Midbrain (tissue), 1 donor: Measurements from ENCODE around the gene HES5.
"Not testable (repeated sequence)": the region's sequence is repeated elsewhere in the genome, so short reads cannot be mapped to it uniquely, and the experiment has no call there.

Experiments used
- DNase-seq: peaks from one replicate; lab custom pipeline; 2025; lab: John Stamatoyannopoulos, UW

Gene HES5

GRCh38 chr1:2560299-2561073 is 30.4 kb upstream of the HES5 start:
- no peak for DNase-seq

DNA sequence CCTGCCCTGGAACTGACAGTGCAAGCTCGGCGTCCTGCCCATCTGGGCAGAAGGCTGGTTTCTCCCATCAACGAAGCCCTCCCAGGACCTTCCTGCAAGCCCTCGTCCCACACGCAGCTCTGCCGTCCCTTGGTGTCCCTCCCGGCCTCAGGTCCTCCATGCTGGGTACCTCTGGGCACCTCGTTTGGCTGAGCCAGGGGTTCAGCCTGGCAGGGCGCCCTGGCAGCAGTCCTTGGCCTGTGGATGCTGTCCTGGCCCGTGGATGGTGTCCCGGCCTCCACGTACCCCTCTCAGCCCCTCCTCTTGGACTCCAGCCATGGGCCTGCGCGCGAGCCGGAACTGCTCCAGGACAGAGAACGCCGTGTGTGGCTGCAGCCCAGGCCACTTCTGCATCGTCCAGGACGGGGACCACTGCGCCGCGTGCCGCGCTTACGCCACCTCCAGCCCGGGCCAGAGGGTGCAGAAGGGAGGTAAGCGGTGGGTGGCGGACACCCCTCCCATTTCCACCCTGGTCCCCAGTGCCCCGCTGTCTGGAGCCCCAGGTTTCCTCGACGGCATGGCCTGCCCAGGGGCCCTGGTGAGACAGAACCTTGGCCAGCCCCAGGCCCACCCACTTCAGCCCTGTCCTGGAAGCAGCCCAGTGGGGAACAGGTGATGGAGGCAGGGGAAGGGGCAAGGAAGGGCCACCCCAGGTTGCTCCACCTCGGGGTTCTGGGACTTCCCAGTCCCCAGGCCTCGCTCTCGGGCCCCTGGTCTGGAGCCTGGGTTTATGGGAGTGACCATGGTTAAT is 29.6 kb upstream of the HES5 start:
- DNase-seq, result no peak

DNA sequence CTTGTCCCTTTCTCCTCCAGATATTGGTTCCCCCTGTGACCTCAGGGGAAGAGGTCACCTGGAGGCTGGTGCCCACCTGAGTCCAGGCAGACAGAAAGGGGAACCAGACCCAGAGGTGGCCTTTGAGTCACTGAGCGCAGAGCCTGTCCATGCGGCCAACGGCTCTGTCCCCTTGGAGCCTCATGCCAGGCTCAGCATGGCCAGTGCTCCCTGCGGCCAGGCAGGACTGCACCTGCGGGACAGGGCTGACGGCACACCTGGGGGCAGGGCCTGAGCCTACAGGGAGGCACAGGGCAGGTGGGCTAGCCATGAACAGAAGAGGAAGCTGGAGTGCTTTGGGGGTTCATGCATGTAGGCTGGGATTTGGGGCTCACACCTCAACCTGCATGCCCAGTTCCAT is 28.8 kb upstream of the HES5 start:
- DNase-seq, result no peak

DNA sequence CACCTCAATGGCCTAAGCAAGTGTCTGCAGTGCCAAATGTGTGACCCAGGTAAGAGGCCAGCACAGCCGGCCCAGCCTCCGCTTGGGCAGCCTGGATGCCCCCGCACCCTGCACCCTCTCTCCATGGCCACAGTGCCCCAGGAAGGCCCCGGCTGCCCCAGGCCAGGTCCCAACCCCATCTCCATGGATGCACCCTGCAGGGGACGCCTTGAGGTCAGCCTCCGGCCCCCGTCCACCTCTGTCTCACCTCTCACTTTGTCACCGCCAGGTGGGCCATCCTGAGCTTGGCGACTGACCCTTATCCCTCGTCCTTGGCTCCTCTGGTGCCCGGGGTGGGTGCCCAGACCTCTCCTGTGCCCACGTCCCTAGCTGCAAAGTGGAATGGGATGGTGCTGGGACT is 28.4 kb upstream of the HES5 start:
- no peak for DNase-seq

DNA sequence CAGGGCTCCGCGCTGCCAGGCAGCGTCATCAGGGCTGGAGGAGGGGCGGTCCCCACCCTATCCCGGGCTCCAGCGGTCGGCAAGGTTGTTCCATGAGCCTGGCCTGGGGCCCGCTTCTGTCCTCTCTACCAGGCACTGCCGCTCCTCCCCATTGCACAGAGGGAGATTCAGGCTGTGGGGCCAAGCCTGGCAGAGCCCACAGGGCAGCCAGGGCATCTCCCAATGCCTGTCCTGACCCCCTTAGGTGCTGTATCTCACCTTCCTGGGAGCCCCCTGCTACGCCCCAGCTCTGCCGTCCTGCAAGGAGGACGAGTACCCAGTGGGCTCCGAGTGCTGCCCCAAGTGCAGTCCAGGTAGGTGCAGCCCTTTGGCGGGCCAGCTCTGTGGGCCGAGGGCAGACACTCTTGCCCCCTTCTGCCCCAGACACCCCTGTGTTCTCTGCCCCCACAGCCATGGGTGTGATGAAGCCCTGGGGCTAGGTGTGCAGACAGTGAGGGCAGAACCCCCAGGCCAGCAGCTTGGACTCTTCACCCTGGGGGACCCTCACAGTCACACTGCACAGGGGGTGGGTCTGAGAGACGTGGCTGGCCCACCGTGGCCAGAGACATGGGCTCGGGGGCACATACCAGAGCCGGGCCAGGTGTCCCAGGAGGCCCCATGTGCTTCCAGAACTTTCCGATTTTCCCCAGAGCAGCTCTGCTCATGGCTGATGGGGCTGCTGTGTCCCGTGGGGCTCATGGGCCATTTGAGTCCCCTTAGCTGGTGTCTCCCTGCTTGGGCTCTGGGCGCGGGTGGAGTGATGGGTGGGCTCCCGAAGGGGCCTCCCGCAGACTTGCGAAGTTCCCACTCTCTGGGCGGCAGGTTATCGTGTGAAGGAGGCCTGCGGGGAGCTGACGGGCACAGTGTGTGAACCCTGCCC is 27.7 kb upstream of the HES5 start:
- no peak for DNase-seq

DNA sequence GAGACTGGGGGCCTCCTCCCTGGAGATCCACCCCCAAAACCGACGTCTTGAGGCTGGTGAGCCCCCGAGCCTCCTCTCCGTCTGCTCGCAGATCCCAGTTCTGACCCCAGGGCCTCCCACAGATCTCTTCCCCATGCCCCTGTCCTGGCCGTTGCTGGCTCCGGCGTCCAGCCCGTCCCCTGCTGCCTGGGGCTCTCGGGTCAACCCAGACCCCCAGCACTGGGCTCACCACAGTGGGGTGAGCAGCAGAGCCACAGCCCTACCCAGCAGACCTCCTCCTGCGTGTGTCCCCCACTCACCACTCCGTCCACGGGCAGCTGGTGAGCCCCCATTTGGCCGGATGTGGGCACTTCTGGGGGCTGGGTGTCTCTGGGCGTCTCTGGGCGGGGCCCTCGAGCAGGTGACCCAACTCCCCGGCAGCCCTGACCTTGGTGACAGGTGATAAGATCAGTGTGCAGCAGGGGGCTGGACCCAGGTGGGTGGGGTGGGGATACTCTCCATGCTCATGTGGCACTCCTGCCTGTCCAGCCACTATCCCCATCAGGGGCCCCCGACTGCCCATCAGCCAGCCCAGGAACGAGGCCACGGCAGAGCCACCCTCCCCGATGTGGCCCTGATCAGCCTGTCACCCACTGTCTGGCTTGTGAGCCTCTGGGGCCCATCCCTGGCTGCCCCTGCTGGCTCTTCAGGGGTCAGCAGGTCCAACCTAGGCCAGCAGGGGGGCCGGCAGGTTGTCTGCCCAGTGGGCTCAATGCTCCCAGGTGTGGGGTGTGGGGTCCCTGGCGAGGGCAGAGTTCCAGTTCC is 26.8 kb upstream of the HES5 start:
- no peak for DNase-seq

DNA sequence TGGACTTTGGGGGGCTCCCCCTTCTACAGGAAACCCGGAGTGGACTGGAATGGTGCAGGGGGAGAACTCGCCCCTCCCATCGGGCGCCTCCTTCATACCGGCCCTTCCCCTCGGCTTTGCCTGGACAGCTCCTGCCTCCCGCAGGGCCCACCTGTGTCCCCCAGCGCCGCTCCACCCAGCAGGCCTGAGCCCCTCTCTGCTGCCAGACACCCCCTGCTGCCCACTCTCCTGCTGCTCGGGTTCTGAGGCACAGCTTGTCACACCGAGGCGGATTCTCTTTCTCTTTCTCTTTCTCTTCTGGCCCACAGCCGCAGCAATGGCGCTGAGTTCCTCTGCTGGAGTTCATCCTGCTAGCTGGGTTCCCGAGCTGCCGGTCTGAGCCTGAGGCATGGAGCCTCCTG is 26.2 kb upstream of the HES5 start, which contains the start of gene TNFRSF14:
Gene TNFRSF14, plus strand, starts transcription at position 95 of the 401 bp plus-strand sequence. Its CDS starts 294 bp downstream, at position 389.
- no peak for DNase-seq

DNA sequence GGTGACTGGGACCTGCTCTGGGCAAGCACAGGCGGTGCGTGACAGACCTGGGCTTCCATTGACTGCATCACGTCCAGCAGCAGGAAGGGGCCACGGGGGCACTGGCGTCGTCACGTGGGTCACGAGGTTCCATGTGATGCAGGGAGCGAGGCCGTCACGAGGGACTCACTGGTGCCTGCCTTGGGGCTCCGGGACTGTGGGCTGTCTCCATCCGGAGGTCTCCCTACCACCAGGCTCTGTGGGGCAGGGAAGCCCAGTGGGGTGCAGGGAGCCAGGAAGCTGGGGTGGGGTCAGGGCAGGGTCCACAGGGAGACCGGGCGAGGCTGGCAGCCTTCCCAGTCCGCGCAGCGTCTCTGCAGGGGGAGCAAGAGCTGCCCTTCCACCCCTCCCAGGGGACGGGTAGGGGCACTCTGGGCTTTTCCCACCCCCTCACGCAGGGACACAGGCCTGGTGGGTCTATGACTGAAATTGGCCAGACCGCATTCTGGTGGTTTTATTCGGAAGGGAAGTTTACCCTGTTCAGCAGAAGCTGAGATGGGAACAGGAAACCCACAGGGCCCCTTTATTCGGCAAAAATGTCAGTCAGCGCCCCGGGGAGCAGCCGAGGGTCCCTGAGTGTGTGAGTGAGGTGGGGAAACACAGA is 25.7 kb upstream of the HES5 start:
- DNase-seq, result peak; percentile 28

GRCh38 chr1:2554621-2555387 is 24.7 kb upstream of the HES5 start:
- no peak for DNase-seq

DNA sequence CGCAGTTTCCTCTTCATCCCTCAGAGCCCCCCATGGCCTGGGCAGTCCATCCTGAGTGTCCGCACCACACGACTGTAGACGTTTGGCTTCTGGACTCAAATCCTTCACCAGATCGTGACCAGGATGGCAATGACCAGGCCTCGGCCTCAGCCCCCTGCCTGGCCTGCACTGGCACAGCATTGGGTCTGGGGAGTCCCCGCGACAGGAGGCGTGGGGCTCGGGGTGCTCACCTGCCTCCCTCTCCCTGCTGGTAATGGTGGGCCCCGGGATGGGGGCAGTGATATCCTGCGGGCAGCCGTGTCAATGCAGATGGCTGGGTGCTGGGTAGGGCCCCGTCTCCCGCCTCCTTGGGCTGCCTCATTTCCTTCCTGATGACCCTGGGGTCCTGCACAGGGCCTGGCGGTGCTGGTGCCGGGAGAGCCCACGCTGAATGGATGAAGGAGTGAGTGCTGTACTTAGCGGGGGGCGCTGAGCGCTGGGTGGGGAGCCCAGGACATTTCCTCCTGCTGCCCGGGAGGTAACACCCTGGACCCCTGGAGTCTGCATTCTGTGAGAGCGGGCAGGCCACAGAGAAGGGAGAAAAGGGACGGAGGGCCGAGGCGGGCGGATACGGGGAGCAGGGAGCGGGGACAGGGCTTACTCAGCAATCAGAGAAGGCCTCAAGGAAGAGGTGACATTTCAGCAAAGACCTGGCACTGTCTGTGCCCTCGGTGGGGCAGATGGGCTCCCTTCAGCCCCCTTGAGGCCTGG is 24.0 kb upstream of the HES5 start:
- DNase-seq, result no peak

DNA sequence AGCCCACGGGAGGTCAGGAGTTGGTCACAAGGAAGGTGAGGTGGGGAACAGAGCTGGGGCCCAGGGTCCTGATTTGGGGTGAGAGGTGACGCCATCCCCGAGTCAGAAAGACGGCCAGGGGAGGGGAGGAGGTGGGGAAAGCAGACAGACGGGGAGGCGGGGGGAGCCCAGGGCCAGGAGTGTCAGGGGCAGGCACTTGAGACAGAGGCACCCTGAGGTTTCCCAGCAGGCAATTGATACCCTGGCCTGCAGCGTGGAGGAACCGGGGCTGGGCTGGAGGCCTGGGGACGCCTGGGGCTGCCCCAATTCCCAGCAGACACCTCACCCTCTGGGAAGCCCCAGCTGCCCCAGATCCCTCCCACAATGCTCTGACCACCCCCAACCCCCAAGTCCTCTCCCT is 23.0 kb upstream of the HES5 start:
- not testable (repeated sequence) for DNase-seq

GRCh38 chr1:2552189-2552588 is 22.1 kb upstream of the HES5 start:
- no peak for DNase-seq

DNA sequence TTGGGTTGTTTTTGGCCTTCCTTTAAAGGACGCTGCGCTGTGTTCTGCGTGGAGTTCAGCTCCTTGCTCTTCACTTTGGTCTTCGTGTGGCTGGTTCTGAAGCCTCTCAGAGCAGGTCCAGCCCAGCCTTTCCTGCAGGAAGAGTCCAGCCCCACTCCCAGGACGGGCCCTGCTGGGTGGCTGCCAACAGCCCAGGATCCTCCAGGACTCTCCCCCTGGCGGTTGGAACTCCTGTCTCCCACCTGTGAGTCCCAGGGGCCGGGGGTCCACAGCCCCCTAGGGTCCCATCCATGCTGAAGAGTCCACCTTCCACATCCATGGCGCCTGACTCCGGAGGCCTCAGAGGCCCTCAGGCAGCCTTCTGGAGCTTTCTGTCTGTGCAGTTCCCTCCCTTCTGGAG is 21.5 kb upstream of the HES5 start:
- DNase-seq, result not testable (repeated sequence)

DNA sequence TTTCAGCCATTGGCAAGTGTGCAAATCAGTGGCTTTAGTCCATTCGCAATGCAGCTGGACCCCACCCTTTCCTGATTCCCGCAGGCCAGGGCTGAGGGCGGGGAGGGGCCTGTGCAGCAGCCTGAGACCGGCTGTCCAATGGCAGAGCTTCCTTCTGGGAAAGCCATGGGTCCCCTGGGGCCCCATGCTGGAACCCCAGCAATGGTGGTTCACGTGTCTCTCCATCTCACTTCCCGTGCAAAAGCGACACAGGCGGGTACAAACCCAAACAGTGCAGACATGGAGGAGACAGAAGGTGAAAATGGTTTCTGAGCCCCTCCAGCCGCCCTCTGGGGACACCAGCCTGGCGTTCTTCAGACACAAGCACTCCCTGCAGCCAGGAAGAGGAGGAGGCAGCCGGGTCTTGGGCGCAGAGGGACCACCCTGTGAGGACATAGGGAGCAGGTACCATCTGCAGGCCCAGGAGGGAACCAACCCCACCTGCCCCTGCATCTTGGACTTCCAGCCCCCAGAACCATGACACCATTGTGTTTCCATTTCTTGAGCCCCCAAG is 20.3 kb upstream of the HES5 start:
- DNase-seq, result not testable (repeated sequence)

GRCh38 chr1:2549367-2550029 is 19.4 kb upstream of the HES5 start:
- DNase-seq, result not testable (repeated sequence)

DNA sequence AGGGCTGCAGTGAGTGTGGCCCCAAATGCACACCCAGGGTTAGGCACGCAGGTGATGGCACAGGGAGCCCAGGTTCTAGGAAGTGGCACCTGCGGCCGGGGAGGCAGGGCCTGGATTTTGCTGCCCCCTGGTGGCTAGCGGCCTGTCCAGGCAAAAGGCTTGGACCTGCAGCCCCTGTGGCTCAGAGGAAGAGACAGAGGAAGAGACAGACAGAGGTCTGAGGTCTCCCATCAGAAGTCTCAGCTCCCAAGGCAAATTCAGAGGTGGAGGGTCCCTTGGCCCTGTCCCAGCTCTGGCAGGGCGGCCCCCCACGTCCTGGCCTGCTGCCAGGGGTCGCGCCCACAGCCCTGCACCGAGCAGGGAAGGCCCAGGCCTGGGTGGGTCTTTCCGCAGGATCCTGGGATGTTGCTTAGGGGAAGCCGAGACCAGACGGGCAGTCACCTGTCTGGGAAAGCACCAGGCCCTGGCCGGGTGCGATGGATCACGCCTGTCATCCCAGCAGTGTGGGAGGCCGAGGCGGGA is 18.1 kb upstream of the HES5 start:
- DNase-seq, result peak; percentile 84

GRCh38 chr1:2547210-2548067 is 17.4 kb upstream of the HES5 start:
- DNase-seq, result no peak
